Stimulated activated CD4-positive, alpha-beta T cell treated with anti-CD3 and anti-CD28 coated beads, Interleukin-4, amount 100 ng/mL, for 24 hours (primary cell): ENCODE measurements around the gene FGD6.
"Not testable (repeated sequence)": the region's sequence is repeated elsewhere in the genome, so short reads cannot be mapped to it uniquely, and the experiment has no call there.

Source experiments
- DNase-seq: peaks from one replicate; pipeline ENCODE4 v3.0.0-alpha.2; 2020

Gene FGD6

GRCh38 chr12:95173392-95174251 lies 43.6 kb downstream of the FGD6 start:
- no peak for DNase-seq

GRCh38 chr12:95169368-95169767 lies 47.9 kb downstream of the FGD6 start:
- DNase-seq: no peak

- DNase-seq: no peak
These were observed 48.5 kb downstream of the FGD6 start for GRCh38 chr12:95168746-95169145.

GRCh38 chr12:95164656-95165055 lies 52.6 kb downstream of the FGD6 start:
- no peak for DNase-seq

- DNase-seq: no peak
These were observed 58.3 kb downstream of the FGD6 start for GRCh38 chr12:95158919-95159318.

GRCh38 chr12:95151821-95152220 lies 65.4 kb downstream of the FGD6 start:
- no peak for DNase-seq

GRCh38 chr12:95151406-95151805 lies 65.9 kb downstream of the FGD6 start:
- DNase-seq: no peak

GRCh38 chr12:95150501-95150900 lies 66.8 kb downstream of the FGD6 start:
- DNase-seq: no peak

- DNase-seq: no peak
These were observed 69.4 kb downstream of the FGD6 start for GRCh38 chr12:95147866-95148265.

- DNase-seq: no peak
These were observed 70.5 kb downstream of the FGD6 start for GRCh38 chr12:95146769-95147168.

- DNase-seq: no peak
These were observed 73.6 kb downstream of the FGD6 start for GRCh38 chr12:95143621-95144205.

- no peak for DNase-seq
These were observed 74.7 kb downstream of the FGD6 start for GRCh38 chr12:95142431-95143151.

GRCh38 chr12:95141310-95141709 lies 76.0 kb downstream of the FGD6 start:
- DNase-seq: no peak

GRCh38 chr12:95138031-95138430 lies 79.2 kb downstream of the FGD6 start:
- not testable (repeated sequence) for DNase-seq

- no peak for DNase-seq
These were observed 80.7 kb downstream of the FGD6 start for GRCh38 chr12:95136598-95136997.

GRCh38 chr12:95134085-95134484 lies 83.2 kb downstream of the FGD6 start:
- DNase-seq: no peak

GRCh38 chr12:95131589-95132340 lies 85.5 kb downstream of the FGD6 start:
- DNase-seq: no peak

- DNase-seq: no peak
These were observed 87.2 kb downstream of the FGD6 start for GRCh38 chr12:95130096-95130495.

- DNase-seq: no peak
These were observed 88.2 kb downstream of the FGD6 start for GRCh38 chr12:95129115-95129514.

- no peak for DNase-seq
These were observed 90.5 kb downstream of the FGD6 start for GRCh38 chr12:95126736-95127135.

- DNase-seq: no peak
These were observed 91.2 kb downstream of the FGD6 start for GRCh38 chr12:95126076-95126475.

GRCh38 chr12:95124106-95124505 lies 93.2 kb downstream of the FGD6 start:
- no peak for DNase-seq

- DNase-seq: no peak
These were observed 98.5 kb downstream of the FGD6 start for GRCh38 chr12:95118788-95119179.
